ENCODE data around the gene TMEM120B. TPM values are rescaled to one million over a fixed set of nuclear protein-coding genes. Genes with fewer than 3 reads are reported as not detected.
"Not testable (repeated sequence)": the region's sequence is repeated elsewhere in the genome, so short reads cannot be mapped to it uniquely, and the experiment has no call there.

The TMEM120B gene
- total RNA-seq (10 to 100 TPM in 3 of 5 donors, 1 to 10 TPM in 2; 7.9 to 11.1 (median 10.3) TPM), total RNA-seq (5.2 to 39.9 (median 17.7) reads per million in 29 experiments)
- 3.5 TPM for total RNA-seq (2013)

GRCh38 chr12:121712461-121713256, at the start of gene TMEM120B:
TSS of gene TMEM120B (plus strand) at chr12:121712752. CDS start at chr12:121712896, 144 bp downstream.
- H3K27me3 Mint-ChIP-seq: no peaks in the 10 kb centered on the region
- no peaks in the 10 kb centered on the region for H3K27me3 ChIP-seq (replicated peaks in 1 of 2; ENCODE audit: control insufficient read depth in 2 of 2, extremely low read depth in 1 of 2, insufficient read depth in 2 of 2, low read length in 1 of 2)
- ATAC-seq (replicated peaks in 1 of 4) (peak; percentile 92 to 97 (median 92)), DNase-seq (peak; percentile 60 to 91 (median 75))
- peak within 1 kb of the TSS; percentile 72 for H3K27ac ChIP-seq (ENCODE audit: low read length)
- ChIA-PET POLR2A (interaction anchor here (0.6 to 0.8 kb wide), 5 partner anchors 26 to 403 kb away, joined by 3 to 8 read pairs (median 4); no protein-coding TSS in a partner anchor), CTCF (interaction anchor here (0.6 to 3.2 kb wide), 12 partner anchors 11 to 310 kb away, joined by 3 to 9 read pairs (median 3); partner anchors contain the start of gene RHOF (in 1 of the 2))
- peaks cover 10 to 20% (median 14%) of the 10 kb centered on the region in 3 donors for H3K4me1 Mint-ChIP-seq
- no peaks in the 10 kb centered on the region for H3K9me3 ChIP-seq
- H3K4me1 ChIP-seq (ENCODE audit: control insufficient read depth in 1 of 2, extremely low read depth in 1 of 2, insufficient read depth in 2 of 2, low read length in 2 of 2): peaks cover 5 to 22% of the 10 kb centered on the region in 2 experiments
- H3K4me3 Mint-ChIP-seq: peak within 1 kb of the TSS; percentile 90 to 96 (median 94)
- peak within 1 kb of the TSS; percentile 86 to 98 for H3K4me3 ChIP-seq (ENCODE audit: control insufficient read depth in 1 of 2, extremely low read depth in 1 of 2, low read length in 1 of 2)
- H3K36me3 Mint-ChIP-seq: no peaks in the 10 kb centered on the region
- peak within 1 kb of the TSS; percentile 87 to 89 for H3K27ac Mint-ChIP-seq
- H3K9me3 Mint-ChIP-seq: no peaks in the 10 kb centered on the region
- peaks cover 0 to 3% of the 10 kb centered on the region in 2 donors for H3K36me3 ChIP-seq (ENCODE audit: control insufficient read depth in 2 of 2, extremely low read depth in 1 of 2, insufficient read depth in 1 of 2, low read length in 1 of 2)
- WGBS (ENCODE audit: insufficient coverage): under 1% methylated on average over 71 of the region's 74 CpGs

GRCh38 chr12:121663610-121663929, 49.0 kb upstream of the TMEM120B start:
- H3K4me3 Mint-ChIP-seq: peak overlapping the region in 2 of 3 donors; percentile 79
- peak overlapping the region; percentile 69 for H3K27ac ChIP-seq (ENCODE audit: low read length)

GRCh38 chr12:121666829-121667228, 45.7 kb upstream of the TMEM120B start:
- not testable (repeated sequence) for H3K4me3 ChIP-seq (ENCODE audit: control insufficient read depth in 1 of 2, extremely low read depth in 1 of 2, low read length in 1 of 2); DNase-seq; H3K9me3 Mint-ChIP-seq; H3K27me3 Mint-ChIP-seq; ATAC-seq (replicated peaks in 1 of 4); H3K9me3 ChIP-seq; H3K36me3 ChIP-seq (ENCODE audit: control insufficient read depth in 2 of 2, extremely low read depth in 1 of 2, insufficient read depth in 1 of 2, low read length in 1 of 2); H3K27me3 ChIP-seq (replicated peaks in 1 of 2; ENCODE audit: control insufficient read depth in 2 of 2, extremely low read depth in 1 of 2, insufficient read depth in 2 of 2, low read length in 1 of 2); H3K27ac ChIP-seq (ENCODE audit: low read length); H3K36me3 Mint-ChIP-seq
- H3K4me3 Mint-ChIP-seq: peak overlapping the region in 1 of 3 donors; percentile 55
- POLR2A ChIA-PET: interaction anchor here in 1 of 2 donors (0.6 kb wide), 1 partner anchor 136 kb away, joined by 11 read pairs; no protein-coding TSS in a partner anchor
- CTCF ChIA-PET: interaction anchor here (0.6 to 3.2 kb wide), 4 partner anchors 43 to 114 kb away, joined by 4 to 27 read pairs (median 8); no protein-coding TSS in a partner anchor
- 94% methylated on average over 4 of the region's 6 CpGs for WGBS (ENCODE audit: insufficient coverage)
- peaks cover 52 to 72% (median 54%) of the 10 kb centered on the region in 3 donors for H3K4me1 Mint-ChIP-seq
- peak overlapping the region; percentile 76 to 90 for H3K27ac Mint-ChIP-seq
- H3K4me1 ChIP-seq (ENCODE audit: control insufficient read depth in 1 of 2, extremely low read depth in 1 of 2, insufficient read depth in 2 of 2, low read length in 2 of 2): peaks cover 29 to 88% of the 10 kb centered on the region in 2 experiments

More at GRCh38 chr12:121663610-121663929, 49.0 kb upstream of the TMEM120B start:
- Mint-ChIP-seq H3K27me3 (no peaks in the 10 kb centered on the region), H3K9me3 (no peaks in the 10 kb centered on the region), H3K27ac (peak overlapping the region; percentile 88 to 89), H3K36me3 (peaks cover 4% of the 10 kb centered on the region), H3K4me1 (peaks cover 61 to 84% (median 68%) of the 10 kb centered on the region in 3 donors)
- ChIA-PET CTCF (no interaction called here), POLR2A (interaction anchor here (0.6 kb wide), 2 partner anchors 15 to 87 kb away, joined by 3 read pairs; no protein-coding TSS in a partner anchor)
- H3K27me3 ChIP-seq (replicated peaks in 1 of 2; ENCODE audit: control insufficient read depth in 2 of 2, extremely low read depth in 1 of 2, insufficient read depth in 2 of 2, low read length in 1 of 2): no peaks in the 10 kb centered on the region
- DNase-seq (no peak), ATAC-seq (replicated peaks in 1 of 4) (no peak)
- 86% methylated on average over 1 of the region's 3 CpGs for WGBS (ENCODE audit: insufficient coverage)
- H3K36me3 ChIP-seq (ENCODE audit: control insufficient read depth in 2 of 2, extremely low read depth in 1 of 2, insufficient read depth in 1 of 2, low read length in 1 of 2): no peaks in the 10 kb centered on the region
- no peak overlapping the region for H3K4me3 ChIP-seq (ENCODE audit: control insufficient read depth in 1 of 2, extremely low read depth in 1 of 2, low read length in 1 of 2)
- no peaks in the 10 kb centered on the region for H3K9me3 ChIP-seq
- H3K4me1 ChIP-seq (ENCODE audit: control insufficient read depth in 1 of 2, extremely low read depth in 1 of 2, insufficient read depth in 2 of 2, low read length in 2 of 2): peaks cover 43 to 93% of the 10 kb centered on the region in 2 experiments

GRCh38 chr12:121668750-121669520, 43.6 kb upstream of the TMEM120B start:
- no peaks in the 10 kb centered on the region for H3K36me3 ChIP-seq (ENCODE audit: control insufficient read depth in 2 of 2, extremely low read depth in 1 of 2, insufficient read depth in 1 of 2, low read length in 1 of 2)
- Mint-ChIP-seq H3K27me3 (no peaks in the 10 kb centered on the region), H3K36me3 (peaks cover 4% of the 10 kb centered on the region), H3K9me3 (no peaks in the 10 kb centered on the region), H3K4me3 (no peak overlapping the region), H3K4me1 (peaks cover 58 to 70% (median 61%) of the 10 kb centered on the region in 3 donors), H3K27ac (peak overlapping the region; percentile 80 to 82)
- no peaks in the 10 kb centered on the region for H3K9me3 ChIP-seq
- peaks cover 29 to 84% of the 10 kb centered on the region in 2 experiments for H3K4me1 ChIP-seq (ENCODE audit: control insufficient read depth in 1 of 2, extremely low read depth in 1 of 2, insufficient read depth in 2 of 2, low read length in 2 of 2)
- CTCF ChIA-PET: interaction anchor here (0.6 to 3.2 kb wide), 23 partner anchors 9 to 189 kb away, joined by 3 to 27 read pairs (median 4); no protein-coding TSS in a partner anchor
- no peak overlapping the region for H3K4me3 ChIP-seq (ENCODE audit: control insufficient read depth in 1 of 2, extremely low read depth in 1 of 2, low read length in 1 of 2)
- no peak overlapping the region for H3K27ac ChIP-seq (ENCODE audit: low read length)
- no peak for ATAC-seq (replicated peaks in 1 of 4)
- 88% methylated on average over 14 of the region's 18 CpGs for WGBS (ENCODE audit: insufficient coverage)
- POLR2A ChIA-PET: interaction anchor here in 1 of 2 donors (0.6 to 1.5 kb wide), 3 partner anchors 17 to 42 kb away, joined by 3 to 8 read pairs (median 4); partner anchors contain the start of gene ORAI1
- H3K27me3 ChIP-seq (replicated peaks in 1 of 2; ENCODE audit: control insufficient read depth in 2 of 2, extremely low read depth in 1 of 2, insufficient read depth in 2 of 2, low read length in 1 of 2): no peaks in the 10 kb centered on the region
- peak in 32 of 35 experiments; percentile 20 to 75 (median 57) for DNase-seq

- Mint-ChIP-seq H3K4me3 (no peak within 1 kb of the TSS), H3K4me1 (peaks cover 52 to 64% (median 56%) of the 10 kb centered on the region in 3 donors)
- 96% methylated on average over 4 of the region's 5 CpGs for WGBS (ENCODE audit: insufficient coverage)
Observed at GRCh38 chr12:121669521-121669900, 43.0 kb upstream of the TMEM120B start, which contains the start of gene MORN3. TSS of gene MORN3 (minus strand) at chr12:121669654. CDS start at chr12:121669483, 171 bp downstream.

More at GRCh38 chr12:121669521-121669900, 43.0 kb upstream of the TMEM120B start, which contains the start of gene MORN3:
- Histone ChIP-seq H3K27ac (ENCODE audit: low read length) (peak within 1 kb of the TSS; percentile 32), H3K4me1 (ENCODE audit: control insufficient read depth in 1 of 2, extremely low read depth in 1 of 2, insufficient read depth in 2 of 2, low read length in 2 of 2) (peaks cover 26 to 78% of the 10 kb centered on the region in 2 experiments), H3K4me3 (ENCODE audit: control insufficient read depth in 1 of 2, extremely low read depth in 1 of 2, low read length in 1 of 2) (no peak within 1 kb of the TSS), H3K36me3 (ENCODE audit: control insufficient read depth in 2 of 2, extremely low read depth in 1 of 2, insufficient read depth in 1 of 2, low read length in 1 of 2) (no peaks in the 10 kb centered on the region), H3K27me3 (replicated peaks in 1 of 2; ENCODE audit: control insufficient read depth in 2 of 2, extremely low read depth in 1 of 2, insufficient read depth in 2 of 2, low read length in 1 of 2) (no peaks in the 10 kb centered on the region), H3K9me3 (no peaks in the 10 kb centered on the region)
- DNase-seq: no peak
- ChIA-PET POLR2A (interaction anchor here in 1 of 2 donors (0.6 kb wide), 1 partner anchor 18 kb away, joined by 3 read pairs; no protein-coding TSS in a partner anchor), CTCF (interaction anchor here (1.4 to 3.2 kb wide), 6 partner anchors 10 to 125 kb away, joined by 3 to 27 read pairs (median 13); no protein-coding TSS in a partner anchor)
- ATAC-seq (replicated peaks in 1 of 4): no peak
- Mint-ChIP-seq H3K27ac (peak within 1 kb of the TSS; percentile 80 to 82), H3K9me3 (no peaks in the 10 kb centered on the region), H3K27me3 (no peaks in the 10 kb centered on the region), H3K36me3 (peaks cover 4% of the 10 kb centered on the region)
